Stimulated activated effector memory CD8-positive, alpha-beta T cell treated with anti-CD3 and anti-CD28 coated beads, Interleukin-12 subunit alpha, Interleukin-12 subunit beta, amount 100 ng/mL, for 72 hours (primary cell): ENCODE results near the gene CACNA1I.

Experiments
- ATAC-seq: fragments of 150-1000 bp; cut with Tn5 transposase; 2 replicates; pipeline ENCODE4 v1.10.0; 2021
- DNase-seq, 2 donors: peaks; one replicate each; pipeline ENCODE4 v3.0.0; 2021 to 2022; ENCODE audit warnings: low spot score in 2 of 2
- H3K27ac Mint-ChIP-seq: one replicate; pipeline ENCODE4 v1.8.0; 2022; ENCODE audit warnings: mild to moderate bottlenecking, mixed read lengths
- H3K36me3 Mint-ChIP-seq: one replicate; pipeline ENCODE4 v1.8.0; 2022; ENCODE audit warnings: mild to moderate bottlenecking, mixed read lengths
- H3K4me1 Mint-ChIP-seq: one replicate; pipeline ENCODE4 v1.8.0; 2022; ENCODE audit warnings: mixed read lengths
- H3K4me3 Mint-ChIP-seq: one replicate; pipeline ENCODE4 v1.8.0; 2022; ENCODE audit warnings: mild to moderate bottlenecking, mixed read lengths
- H3K9me3 Mint-ChIP-seq: one replicate; pipeline ENCODE4 v1.8.0; 2022; ENCODE audit warnings: mixed read lengths

The CACNA1I gene

GRCh38 chr22:39617970-39618757 lies 47.6 kb downstream of the CACNA1I start:
- Mint-ChIP-seq H3K27ac (no peak overlapping the region), H3K4me3 (no peak overlapping the region), H3K9me3 (no peaks in the 10 kb centered on the region), H3K4me1 (peaks cover 19% of the 10 kb centered on the region), H3K36me3 (no peaks in the 10 kb centered on the region)
- ATAC-seq: no peak
- DNase-seq: no peak

- DNase-seq (no peak), ATAC-seq (no peak)
- Mint-ChIP-seq H3K9me3 (no peaks in the 10 kb centered on the region), H3K4me1 (peaks cover 17% of the 10 kb centered on the region), H3K27ac (no peak overlapping the region), H3K4me3 (no peak overlapping the region), H3K36me3 (no peaks in the 10 kb centered on the region)
Measured at GRCh38 chr22:39618996-39619530, 48.5 kb downstream of the CACNA1I start.

GRCh38 chr22:39620924-39621690 lies 50.6 kb downstream of the CACNA1I start:
- Mint-ChIP-seq H3K4me1 (peaks cover 17% of the 10 kb centered on the region), H3K27ac (no peak overlapping the region), H3K9me3 (no peaks in the 10 kb centered on the region), H3K4me3 (no peak overlapping the region), H3K36me3 (no peaks in the 10 kb centered on the region)
- DNase-seq (no peak), ATAC-seq (no peak)

GRCh38 chr22:39621826-39622225 lies 51.3 kb downstream of the CACNA1I start:
- H3K9me3 Mint-ChIP-seq: no peaks in the 10 kb centered on the region
- no peaks in the 10 kb centered on the region for H3K36me3 Mint-ChIP-seq
- H3K27ac Mint-ChIP-seq: no peak overlapping the region
- H3K4me3 Mint-ChIP-seq: no peak overlapping the region
- ATAC-seq (no peak), DNase-seq (no peak)
- peaks cover 14% of the 10 kb centered on the region for H3K4me1 Mint-ChIP-seq

- Mint-ChIP-seq H3K27ac (no peak overlapping the region), H3K4me3 (no peak overlapping the region), H3K9me3 (no peaks in the 10 kb centered on the region), H3K36me3 (no peaks in the 10 kb centered on the region), H3K4me1 (peaks cover 16% of the 10 kb centered on the region)
- peak; percentile 78 for ATAC-seq
- DNase-seq: peak; percentile 81 to 84
Measured at GRCh38 chr22:39622881-39623367, 52.4 kb downstream of the CACNA1I start.

GRCh38 chr22:39623603-39624500 lies 53.3 kb downstream of the CACNA1I start:
- H3K4me3 Mint-ChIP-seq: no peak overlapping the region
- H3K36me3 Mint-ChIP-seq: peaks cover 1% of the 10 kb centered on the region
- H3K4me1 Mint-ChIP-seq: peaks cover 10% of the 10 kb centered on the region
- DNase-seq (no peak), ATAC-seq (no peak)
- no peak overlapping the region for H3K27ac Mint-ChIP-seq
- no peaks in the 10 kb centered on the region for H3K9me3 Mint-ChIP-seq

GRCh38 chr22:39624501-39624821 lies 53.9 kb downstream of the CACNA1I start:
- DNase-seq (no peak), ATAC-seq (no peak)
- no peak overlapping the region for H3K27ac Mint-ChIP-seq
- no peak overlapping the region for H3K4me3 Mint-ChIP-seq
- peaks cover 6% of the 10 kb centered on the region for H3K36me3 Mint-ChIP-seq
- peaks cover 10% of the 10 kb centered on the region for H3K4me1 Mint-ChIP-seq
- H3K9me3 Mint-ChIP-seq: no peaks in the 10 kb centered on the region

- Mint-ChIP-seq H3K27ac (no peak overlapping the region), H3K36me3 (peaks cover 6% of the 10 kb centered on the region), H3K4me3 (no peak overlapping the region), H3K9me3 (no peaks in the 10 kb centered on the region), H3K4me1 (peaks cover 10% of the 10 kb centered on the region)
- ATAC-seq (no peak), DNase-seq (no peak)
Measured at GRCh38 chr22:39625569-39626537, 55.3 kb downstream of the CACNA1I start.

GRCh38 chr22:39627208-39627607 lies 56.7 kb downstream of the CACNA1I start:
- H3K27ac Mint-ChIP-seq: no peak overlapping the region
- peaks cover 6% of the 10 kb centered on the region for H3K36me3 Mint-ChIP-seq
- ATAC-seq (no peak), DNase-seq (no peak)
- H3K4me3 Mint-ChIP-seq: no peak overlapping the region
- H3K9me3 Mint-ChIP-seq: no peaks in the 10 kb centered on the region
- peaks cover 18% of the 10 kb centered on the region for H3K4me1 Mint-ChIP-seq

GRCh38 chr22:39627865-39628562 lies 57.5 kb downstream of the CACNA1I start:
- ATAC-seq (no peak), DNase-seq (no peak)
- Mint-ChIP-seq H3K4me1 (peaks cover 18% of the 10 kb centered on the region), H3K4me3 (no peak overlapping the region), H3K27ac (no peak overlapping the region), H3K9me3 (no peaks in the 10 kb centered on the region), H3K36me3 (peaks cover 6% of the 10 kb centered on the region)

- no peak for DNase-seq
- no peak for ATAC-seq
- H3K4me1 Mint-ChIP-seq: peaks cover 18% of the 10 kb centered on the region
- H3K36me3 Mint-ChIP-seq: peaks cover 6% of the 10 kb centered on the region
- no peak overlapping the region for H3K4me3 Mint-ChIP-seq
- H3K27ac Mint-ChIP-seq: no peak overlapping the region
- no peaks in the 10 kb centered on the region for H3K9me3 Mint-ChIP-seq
Measured at GRCh38 chr22:39628563-39629080, 58.1 kb downstream of the CACNA1I start.

GRCh38 chr22:39629851-39630250 lies 59.3 kb downstream of the CACNA1I start:
- Mint-ChIP-seq H3K9me3 (no peaks in the 10 kb centered on the region), H3K4me1 (peaks cover 25% of the 10 kb centered on the region), H3K27ac (no peak overlapping the region), H3K36me3 (peaks cover 6% of the 10 kb centered on the region), H3K4me3 (no peak overlapping the region)
- DNase-seq: no peak
- ATAC-seq: no peak

GRCh38 chr22:39630721-39631120 lies 60.2 kb downstream of the CACNA1I start:
- no peak overlapping the region for H3K4me3 Mint-ChIP-seq
- H3K27ac Mint-ChIP-seq: no peak overlapping the region
- peaks cover 6% of the 10 kb centered on the region for H3K36me3 Mint-ChIP-seq
- no peak for ATAC-seq
- H3K4me1 Mint-ChIP-seq: peaks cover 34% of the 10 kb centered on the region
- no peak for DNase-seq
- H3K9me3 Mint-ChIP-seq: no peaks in the 10 kb centered on the region
